SJCRH30 (cell line): ENCODE data around the gene MED13L. TPM values are rescaled to one million over a fixed set of nuclear protein-coding genes. Genes with fewer than 3 reads are reported as not detected.

ENCODE experiments used
- DNase-seq, 2 experiments: peaks; one replicate each; pipeline ENCODE4 v3.0.0-alpha.2; 2015 to 2020
- H3K27ac ChIP-seq: fragments of 250-450 bp; sonication (Bioruptor Pico); 2 replicates; pipeline ENCODE4 v1.5.1; 2020; ENCODE audit warnings: mild to moderate bottlenecking, moderate library complexity
- H3K27me3 ChIP-seq: fragments of 250-450 bp; sonication (Bioruptor Pico); 2 replicates; pipeline ENCODE4 v1.5.1; 2020; ENCODE audit warnings: mild to moderate bottlenecking, moderate library complexity
- H3K36me3 ChIP-seq: fragments of 250-450 bp; sonication (Bioruptor Pico); 2 replicates; pipeline ENCODE4 v1.5.1; 2020; ENCODE audit warnings: mild to moderate bottlenecking, moderate library complexity
- H3K4me1 ChIP-seq: fragments of 250-450 bp; sonication (Bioruptor Pico); 2 replicates; pipeline ENCODE4 v1.5.1; 2020; ENCODE audit warnings: mild to moderate bottlenecking, moderate library complexity
- H3K4me3 ChIP-seq: fragments of 250-450 bp; sonication (Bioruptor Pico); 2 replicates; pipeline ENCODE4 v1.5.1; 2020; ENCODE audit warnings: mild to moderate bottlenecking, moderate library complexity
- H3K9me3 ChIP-seq: fragments of 250-450 bp; sonication (Bioruptor Pico); replicated peaks from 2 replicates; pipeline ENCODE4 v1.5.1; 2020; ENCODE audit warnings: mild to moderate bottlenecking, moderate library complexity
- total RNA-seq: library from RNA; depleted of rRNA; stranded (reverse); fragments of >200 nt; shearing (Covaris generic); gene quantifications from 2 replicates; pipeline ENCODE4 v1.2.3, GENCODE V29; 2014

The MED13L gene
- total RNA-seq, 1 experiment from 2014 or later, result 62.0 TPM

GRCh38 chr12:116062698-116063097 is 214.8 kb downstream of the MED13L start:
- Histone ChIP-seq H3K9me3 (no peaks in the 10 kb centered on the region), H3K27ac (no peak overlapping the region), H3K36me3 (no peaks in the 10 kb centered on the region), H3K4me1 (no peaks in the 10 kb centered on the region), H3K4me3 (no peak overlapping the region), H3K27me3 (no peaks in the 10 kb centered on the region)
- no peak for DNase-seq

DNA sequence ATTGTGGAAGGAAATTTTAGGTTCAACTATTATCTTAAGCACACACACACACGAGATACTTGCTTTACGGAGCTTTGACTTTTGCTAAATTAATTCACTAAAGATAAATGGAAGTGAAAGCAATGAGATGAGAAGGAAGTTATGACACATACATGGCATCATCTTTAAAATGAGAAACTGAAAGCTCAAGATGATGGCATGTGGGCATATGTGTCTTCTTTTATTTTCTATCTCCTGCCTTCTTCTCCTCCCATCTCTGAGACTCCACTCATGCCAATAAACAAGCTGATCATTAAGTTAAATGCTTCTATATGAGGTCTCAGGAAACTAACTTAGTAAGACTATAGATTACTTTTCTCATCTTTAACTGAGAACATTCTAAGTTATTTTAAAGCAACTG is 216.7 kb downstream of the MED13L start:
- Histone ChIP-seq H3K9me3 (no peaks in the 10 kb centered on the region), H3K4me3 (no peak overlapping the region), H3K36me3 (no peaks in the 10 kb centered on the region), H3K27me3 (no peaks in the 10 kb centered on the region), H3K27ac (no peak overlapping the region), H3K4me1 (no peaks in the 10 kb centered on the region)
- no peak for DNase-seq

- Histone ChIP-seq H3K27ac (no peak overlapping the region), H3K9me3 (no peaks in the 10 kb centered on the region), H3K36me3 (no peaks in the 10 kb centered on the region), H3K27me3 (no peaks in the 10 kb centered on the region), H3K4me1 (no peaks in the 10 kb centered on the region), H3K4me3 (no peak overlapping the region)
- DNase-seq, result no peak
Measured at GRCh38 chr12:116059904-116060303, 217.6 kb downstream of the MED13L start.

GRCh38 chr12:116058574-116058973 is 218.9 kb downstream of the MED13L start:
- no peaks in the 10 kb centered on the region for H3K27me3 ChIP-seq
- DNase-seq, result no peak

DNA sequence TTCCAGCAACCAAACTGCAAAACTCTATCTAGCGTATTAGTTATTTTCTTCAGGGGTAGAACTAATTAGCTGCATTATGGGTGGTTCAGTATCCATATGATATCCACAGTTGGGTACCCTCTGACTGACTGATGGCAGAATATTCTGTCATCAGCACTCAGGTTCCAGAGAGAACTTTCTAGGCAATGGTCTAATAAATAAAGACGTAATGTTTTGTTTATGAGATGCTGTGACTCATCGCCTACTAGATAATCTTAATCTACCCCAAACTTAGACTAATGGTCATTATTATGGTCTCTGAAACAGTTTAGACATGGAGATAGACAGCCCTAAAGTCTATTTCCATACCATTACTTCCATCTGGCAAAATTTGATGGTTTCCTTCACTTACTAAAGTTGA is 220.1 kb downstream of the MED13L start:
- no peak for DNase-seq
- no peaks in the 10 kb centered on the region for H3K4me1 ChIP-seq
- no peak overlapping the region for H3K27ac ChIP-seq
- H3K9me3 ChIP-seq, result no peaks in the 10 kb centered on the region
- no peak overlapping the region for H3K4me3 ChIP-seq
- H3K27me3 ChIP-seq, result no peaks in the 10 kb centered on the region
- H3K36me3 ChIP-seq, result no peaks in the 10 kb centered on the region

More at GRCh38 chr12:116058574-116058973, 218.9 kb downstream of the MED13L start:
- H3K4me3 ChIP-seq, result no peak overlapping the region
- H3K4me1 ChIP-seq, result no peaks in the 10 kb centered on the region
- H3K9me3 ChIP-seq, result no peaks in the 10 kb centered on the region
- H3K36me3 ChIP-seq, result no peaks in the 10 kb centered on the region
- H3K27ac ChIP-seq, result no peak overlapping the region

GRCh38 chr12:116055895-116056607 is 221.4 kb downstream of the MED13L start:
- no peak for DNase-seq
- Histone ChIP-seq H3K27me3 (no peaks in the 10 kb centered on the region), H3K4me3 (no peak overlapping the region), H3K4me1 (no peaks in the 10 kb centered on the region), H3K27ac (no peak overlapping the region), H3K36me3 (no peaks in the 10 kb centered on the region), H3K9me3 (no peaks in the 10 kb centered on the region)

- Histone ChIP-seq H3K27ac (no peak overlapping the region), H3K4me1 (0 out of 2 replicates have a peak, but pooled peaks cover under 1% of the 10 kb centered on the region), H3K36me3 (no peaks in the 10 kb centered on the region), H3K4me3 (no peak overlapping the region), H3K27me3 (no peaks in the 10 kb centered on the region), H3K9me3 (no peaks in the 10 kb centered on the region)
- DNase-seq, result no peak
Measured at GRCh38 chr12:116054280-116054679, 223.2 kb downstream of the MED13L start.

- Histone ChIP-seq H3K36me3 (no peaks in the 10 kb centered on the region), H3K4me1 (0 out of 2 replicates have a peak, but pooled peaks cover 5% of the 10 kb centered on the region), H3K4me3 (no peak overlapping the region), H3K9me3 (no peaks in the 10 kb centered on the region), H3K27ac (no peak overlapping the region), H3K27me3 (no peaks in the 10 kb centered on the region)
- no peak for DNase-seq
Measured at GRCh38 chr12:116053479-116054200, 223.9 kb downstream of the MED13L start.

DNA sequence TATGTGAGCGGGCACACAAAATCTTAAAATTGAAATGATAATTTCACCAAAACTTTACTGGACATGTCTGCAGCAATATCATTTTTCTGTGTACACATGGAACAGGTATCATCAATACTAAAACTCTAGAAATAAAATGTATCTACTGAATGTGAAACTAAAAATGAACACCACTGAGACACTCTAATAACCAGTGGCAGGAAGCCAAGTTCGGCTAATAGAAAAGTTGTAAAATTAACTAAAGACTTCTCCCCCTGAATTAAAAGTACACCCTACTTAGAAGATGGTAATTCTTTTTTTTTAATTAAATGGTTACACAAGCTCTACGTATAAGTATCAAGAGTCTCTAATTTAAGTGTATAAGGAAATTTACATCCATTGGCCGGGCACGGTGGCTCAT is 227.2 kb downstream of the MED13L start:
- Histone ChIP-seq H3K4me3 (no peak overlapping the region), H3K27ac (no peak overlapping the region), H3K4me1 (0 out of 2 replicates have a peak, but pooled peaks cover 5% of the 10 kb centered on the region), H3K27me3 (no peaks in the 10 kb centered on the region), H3K9me3 (no peaks in the 10 kb centered on the region), H3K36me3 (no peaks in the 10 kb centered on the region)
- DNase-seq, result no peak

DNA sequence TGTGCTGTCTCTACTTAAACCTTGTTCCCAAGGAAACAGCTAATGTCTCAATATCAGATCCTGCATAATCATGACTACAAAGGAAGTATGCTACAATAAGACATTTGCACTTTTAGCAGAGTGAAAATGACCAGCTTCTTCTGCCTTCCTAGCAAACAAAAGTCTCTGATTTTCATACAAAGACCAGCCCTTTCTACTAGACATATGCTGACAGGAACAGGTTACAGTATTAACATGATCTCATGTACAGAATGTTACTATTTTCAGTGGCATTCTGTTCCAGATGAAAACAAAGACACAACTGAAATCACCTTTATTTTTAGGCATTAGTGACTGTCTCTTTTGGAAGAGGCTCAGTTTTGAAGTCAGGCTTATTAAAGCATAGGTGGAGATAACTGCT is 228.6 kb downstream of the MED13L start:
- no peaks in the 10 kb centered on the region for H3K27me3 ChIP-seq
- DNase-seq, result no peak
- H3K4me1 ChIP-seq, result 0 out of 2 replicates have a peak, but pooled peaks cover 5% of the 10 kb centered on the region
- no peak overlapping the region for H3K27ac ChIP-seq
- no peaks in the 10 kb centered on the region for H3K36me3 ChIP-seq
- H3K4me3 ChIP-seq, result no peak overlapping the region
- H3K9me3 ChIP-seq, result no peaks in the 10 kb centered on the region

GRCh38 chr12:116046039-116046438 is 231.5 kb downstream of the MED13L start:
- Histone ChIP-seq H3K9me3 (no peaks in the 10 kb centered on the region), H3K36me3 (no peaks in the 10 kb centered on the region), H3K27ac (no peak overlapping the region), H3K27me3 (no peaks in the 10 kb centered on the region), H3K4me1 (0 out of 2 replicates have a peak, but pooled peaks cover 5% of the 10 kb centered on the region), H3K4me3 (no peak overlapping the region)
- DNase-seq, result no peak

GRCh38 chr12:116045150-116045549 is 232.3 kb downstream of the MED13L start:
- no peak overlapping the region for H3K27ac ChIP-seq
- DNase-seq, result no peak
- H3K27me3 ChIP-seq, result no peaks in the 10 kb centered on the region
- no peaks in the 10 kb centered on the region for H3K9me3 ChIP-seq
- 0 out of 2 replicates have a peak, but pooled peaks cover 5% of the 10 kb centered on the region for H3K4me1 ChIP-seq
- no peak overlapping the region for H3K4me3 ChIP-seq
- no peaks in the 10 kb centered on the region for H3K36me3 ChIP-seq

GRCh38 chr12:116043659-116044535 is 233.6 kb downstream of the MED13L start:
- H3K4me3 ChIP-seq, result no peak overlapping the region
- DNase-seq, result no peak

DNA sequence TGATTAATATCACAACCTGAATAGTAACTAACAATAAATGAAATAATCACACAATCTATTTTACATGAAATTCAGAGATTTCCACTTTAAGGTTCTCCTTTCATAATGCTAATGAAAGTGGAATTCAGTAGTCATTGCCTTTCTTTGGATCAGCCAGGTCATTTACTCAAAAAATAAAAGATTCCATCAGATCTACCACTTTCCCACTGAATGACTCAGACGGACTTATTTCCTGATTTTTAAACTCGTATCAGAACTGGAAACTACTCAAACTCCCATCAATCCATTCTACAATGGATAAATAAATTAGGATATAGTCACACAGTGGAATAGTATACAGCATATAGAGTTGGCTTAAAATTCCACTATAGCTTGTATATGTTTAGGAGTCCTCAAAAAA is 237.1 kb downstream of the MED13L start:
- H3K9me3 ChIP-seq, result no peaks in the 10 kb centered on the region
- no peak overlapping the region for H3K4me3 ChIP-seq
- no peak for DNase-seq

More at GRCh38 chr12:116043659-116044535, 233.6 kb downstream of the MED13L start:
- Histone ChIP-seq H3K9me3 (no peaks in the 10 kb centered on the region), H3K27me3 (no peaks in the 10 kb centered on the region), H3K4me1 (0 out of 2 replicates have a peak, but pooled peaks cover under 1% of the 10 kb centered on the region), H3K36me3 (no peaks in the 10 kb centered on the region), H3K27ac (no peak overlapping the region)

More for the DNA sequence above, 237.1 kb downstream of the MED13L start:
- H3K36me3 ChIP-seq, result no peaks in the 10 kb centered on the region
- H3K27ac ChIP-seq, result no peak overlapping the region
- H3K4me1 ChIP-seq, result 0 out of 2 replicates have a peak, but pooled peaks cover 3% of the 10 kb centered on the region
- no peaks in the 10 kb centered on the region for H3K27me3 ChIP-seq
